C4-2B (cell line): ENCODE results near the gene FLYWCH1.

Source experiments
- H3K27ac ChIP-seq: fragments of 450-650 bp; 2 replicates; pipeline ENCODE4 v1.5.1; 2017
- ZFX ChIP-seq: fragments of 450-650 bp; IDR thresholded peaks from 2 replicates; pipeline ENCODE4 v1.6.1; 2017
- TF ChIP-seq, protein P1 (sequence below): fragments of 450-650 bp; conservative IDR thresholded peaks from 2 replicates; pipeline ENCODE4 v1.5.1; 2017; ENCODE audit warnings: mild to moderate bottlenecking

FLYWCH1 gene

DNA sequence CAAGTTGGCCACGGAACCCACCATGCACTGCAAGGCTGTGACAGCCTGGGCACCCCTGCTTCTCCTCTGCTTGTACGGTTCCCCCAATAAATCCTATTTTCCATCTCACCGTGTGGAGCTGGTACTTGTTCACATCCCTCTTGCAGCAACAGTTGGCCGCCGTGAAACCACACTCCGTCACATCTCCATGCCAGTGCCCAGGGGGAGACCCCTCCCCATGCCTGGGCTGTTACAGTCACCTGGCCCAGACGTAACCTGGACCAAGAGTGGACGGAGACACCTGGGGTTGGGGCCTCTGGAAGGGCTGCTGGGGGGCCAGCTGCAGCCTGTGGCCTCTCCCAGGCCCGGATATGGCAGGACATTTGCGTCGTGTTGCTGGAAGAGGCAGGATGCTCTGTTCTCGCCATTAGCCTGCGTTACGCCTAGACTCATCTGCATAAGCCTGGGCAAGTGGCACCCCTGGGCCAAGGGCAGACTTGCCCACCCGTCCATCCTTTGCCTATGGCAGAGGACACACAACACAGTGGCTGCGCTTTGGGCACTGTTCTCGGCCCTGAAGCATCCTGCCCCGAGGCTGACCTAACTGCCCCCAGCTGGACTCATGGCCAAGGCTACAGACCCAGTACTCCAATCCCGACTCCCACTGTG is 38.1 kb downstream of the FLYWCH1 start:
- no peak for TF ChIP-seq ZFX
- TF ChIP-seq, protein P1, sequence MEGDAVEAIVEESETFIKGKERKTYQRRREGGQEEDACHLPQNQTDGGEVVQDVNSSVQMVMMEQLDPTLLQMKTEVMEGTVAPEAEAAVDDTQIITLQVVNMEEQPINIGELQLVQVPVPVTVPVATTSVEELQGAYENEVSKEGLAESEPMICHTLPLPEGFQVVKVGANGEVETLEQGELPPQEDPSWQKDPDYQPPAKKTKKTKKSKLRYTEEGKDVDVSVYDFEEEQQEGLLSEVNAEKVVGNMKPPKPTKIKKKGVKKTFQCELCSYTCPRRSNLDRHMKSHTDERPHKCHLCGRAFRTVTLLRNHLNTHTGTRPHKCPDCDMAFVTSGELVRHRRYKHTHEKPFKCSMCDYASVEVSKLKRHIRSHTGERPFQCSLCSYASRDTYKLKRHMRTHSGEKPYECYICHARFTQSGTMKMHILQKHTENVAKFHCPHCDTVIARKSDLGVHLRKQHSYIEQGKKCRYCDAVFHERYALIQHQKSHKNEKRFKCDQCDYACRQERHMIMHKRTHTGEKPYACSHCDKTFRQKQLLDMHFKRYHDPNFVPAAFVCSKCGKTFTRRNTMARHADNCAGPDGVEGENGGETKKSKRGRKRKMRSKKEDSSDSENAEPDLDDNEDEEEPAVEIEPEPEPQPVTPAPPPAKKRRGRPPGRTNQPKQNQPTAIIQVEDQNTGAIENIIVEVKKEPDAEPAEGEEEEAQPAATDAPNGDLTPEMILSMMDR = no peak
- H3K27ac ChIP-seq = no peak overlapping the region

DNA sequence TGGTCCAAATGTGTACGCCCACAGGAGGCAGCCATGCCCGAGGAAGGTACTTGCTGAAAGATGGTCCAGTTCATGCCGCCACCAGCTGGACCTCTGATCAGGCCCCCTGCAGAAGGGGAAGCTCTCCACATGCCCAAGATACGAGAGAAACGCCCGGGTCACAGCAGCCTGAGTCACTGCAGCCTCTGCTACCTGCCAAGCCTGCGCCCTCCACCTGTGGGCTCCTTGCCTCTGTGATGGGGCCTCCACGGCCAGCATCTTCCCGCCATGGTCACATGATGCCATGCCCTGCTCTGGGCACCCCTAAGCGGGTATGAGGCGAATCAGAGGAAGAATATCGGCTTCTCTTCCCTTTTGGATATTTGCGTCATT is 38.6 kb downstream of the FLYWCH1 start:
- TF ChIP-seq, protein P1 = no peak
- no peak for TF ChIP-seq ZFX
- H3K27ac ChIP-seq = no peak overlapping the region

GRCh38 chr16:2950773-2951172 is 39.0 kb downstream of the FLYWCH1 start:
- TF ChIP-seq ZFX = no peak
- TF ChIP-seq, protein P1 = no peak
- H3K27ac ChIP-seq = no peak overlapping the region

DNA sequence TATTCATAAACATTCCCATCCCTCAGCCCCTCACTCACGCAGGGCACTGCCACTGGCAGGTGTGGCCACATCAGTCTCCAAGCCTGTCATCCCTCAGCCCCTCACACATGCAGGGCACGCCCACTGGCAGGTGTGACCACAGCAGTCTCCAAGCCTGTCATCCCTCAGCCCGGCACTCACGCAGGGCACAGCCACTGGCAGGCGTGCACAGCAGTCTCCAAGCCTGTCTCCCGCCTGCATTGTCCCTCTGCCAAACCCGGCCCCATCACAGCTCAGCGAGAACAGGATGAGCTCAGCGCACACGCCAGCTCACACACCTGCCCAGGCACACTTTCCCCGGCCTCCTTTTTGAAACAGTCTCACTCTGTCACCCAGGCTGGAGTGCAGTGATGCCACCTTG is 40.9 kb downstream of the FLYWCH1 start:
- no peak for TF ChIP-seq ZFX
- TF ChIP-seq, protein P1 = no peak

GRCh38 chr16:2953706-2954627 is 42.2 kb downstream of the FLYWCH1 start:
- TF ChIP-seq, protein P1 = no peak
- H3K27ac ChIP-seq = no peak overlapping the region

More for the DNA sequence above, 40.9 kb downstream of the FLYWCH1 start:
- no peak overlapping the region for H3K27ac ChIP-seq

GRCh38 chr16:2954656-2955381 is 43.1 kb downstream of the FLYWCH1 start:
- TF ChIP-seq, protein P1 = no peak
- TF ChIP-seq ZFX = no peak
- H3K27ac ChIP-seq = no peak overlapping the region

DNA sequence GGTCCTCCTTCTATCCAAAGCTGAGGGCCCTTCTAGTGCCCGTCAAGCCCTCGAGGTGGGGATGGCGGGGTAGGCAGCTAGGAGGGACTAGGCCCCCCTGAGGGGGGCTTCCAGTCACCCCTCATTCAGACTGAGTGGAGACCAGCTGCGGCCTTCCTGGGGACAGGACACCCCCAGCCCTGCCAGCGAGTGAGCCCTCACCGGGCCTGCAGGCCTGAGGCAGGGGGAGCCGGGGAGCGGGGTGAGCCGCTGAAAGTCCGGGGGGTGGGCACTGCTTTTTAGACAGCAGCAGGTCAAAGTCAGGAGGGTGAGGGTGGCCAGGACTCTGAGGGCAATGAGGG is 43.7 kb downstream of the FLYWCH1 start:
- no peak for TF ChIP-seq ZFX
- TF ChIP-seq, protein P1 = no peak
- H3K27ac ChIP-seq = no peak overlapping the region
